ENCODE data around the gene VEZF1.
A peak's percentile ranks its signal among the peaks of the same experiment; 100 is the strongest.
"Not testable (repeated sequence)": the region's sequence is repeated elsewhere in the genome, so short reads cannot be mapped to it uniquely, and the experiment has no call there.

Gene VEZF1

GRCh38 chr17:57983446-57983845 lies 4.6 kb downstream of the VEZF1 start:
- no peak overlapping the region for H3K4me3 ChIP-seq (replicated peaks; ENCODE audit: low read depth, low read length)

GRCh38 chr17:57982452-57983170 lies 5.4 kb downstream of the VEZF1 start:
- DNase-seq (ENCODE audit: low read depth): no peak
- TF ChIP-seq CTCF (IDR thresholded peaks at IDR 0.05; ENCODE audit: low read length, missing control alignments): no peak
- no peak overlapping the region for H3K4me3 ChIP-seq (replicated peaks; ENCODE audit: low read depth, low read length)

More at GRCh38 chr17:57983446-57983845, 4.6 kb downstream of the VEZF1 start:
- DNase-seq (ENCODE audit: low read depth): no peak
- no peak for TF ChIP-seq CTCF (IDR thresholded peaks at IDR 0.05; ENCODE audit: low read length, missing control alignments)

GRCh38 chr17:57980522-57980921 lies 7.5 kb downstream of the VEZF1 start:
- no peak overlapping the region for H3K4me3 ChIP-seq (replicated peaks; ENCODE audit: low read depth, low read length)
- DNase-seq (ENCODE audit: low read depth): no peak
- no peak for TF ChIP-seq CTCF (IDR thresholded peaks at IDR 0.05; ENCODE audit: low read length, missing control alignments)

GRCh38 chr17:57979076-57979475 lies 9.0 kb downstream of the VEZF1 start:
- no peak for TF ChIP-seq CTCF (IDR thresholded peaks at IDR 0.05; ENCODE audit: low read length, missing control alignments)
- H3K4me3 ChIP-seq (replicated peaks; ENCODE audit: low read depth, low read length): no peak overlapping the region

GRCh38 chr17:57976594-57976993 lies 11.5 kb downstream of the VEZF1 start:
- TF ChIP-seq CTCF (IDR thresholded peaks at IDR 0.05; ENCODE audit: low read length, missing control alignments): no peak
- no peak for DNase-seq (ENCODE audit: low read depth)
- H3K4me3 ChIP-seq (replicated peaks; ENCODE audit: low read depth, low read length): no peak overlapping the region

More at GRCh38 chr17:57979076-57979475, 9.0 kb downstream of the VEZF1 start:
- no peak for DNase-seq (ENCODE audit: low read depth)

GRCh38 chr17:57975044-57975443 lies 13.0 kb downstream of the VEZF1 start:
- no peak for TF ChIP-seq CTCF (IDR thresholded peaks at IDR 0.05; ENCODE audit: low read length, missing control alignments)
- peak; percentile 41 for DNase-seq (ENCODE audit: low read depth)
- H3K4me3 ChIP-seq (replicated peaks; ENCODE audit: low read depth, low read length): no peak overlapping the region

GRCh38 chr17:57974053-57974824 lies 13.8 kb downstream of the VEZF1 start:
- H3K4me3 ChIP-seq (replicated peaks; ENCODE audit: low read depth, low read length); DNase-seq (ENCODE audit: low read depth): not testable (repeated sequence)
